HepG2 (cell line): Measurements from ENCODE around the gene MRPL20. TPM values are rescaled to one million over a fixed set of nuclear protein-coding genes. Genes with fewer than 3 reads are reported as not detected.
A peak's percentile ranks its signal among the peaks of the same experiment; 100 is the strongest.

Experiments
- ATAC-seq: fragments of 200-7000 bp; cut with Tn5 transposase; 3 replicates; pipeline ENCODE4 v1.9.1; 2020; ENCODE audit warnings: mild to moderate bottlenecking, moderate library complexity
- BruUV-seq: library from RNA; stranded (reverse); fragments of 400-500 nt; replicated peaks from 2 replicates; lab custom pipeline; 2021; lab: Mats Ljungman, UMichigan
- CTCF ChIA-PET: fragments of 300-600 bp; formaldehyde crosslinking; extraction: SDS; loops from one replicate; lab custom pipeline; 2021; ENCODE audit warnings: low total read pairs, inconsistent platforms, low intra/inter-chr PET ratio; lab: Yijun Ruan, JAX
- POLR2A ChIA-PET: fragments of 350-600 bp; sonication (Branson Sonifier 250); formaldehyde crosslinking; loops from one replicate; lab custom pipeline; 2020; ENCODE audit warnings: antibody characterized with exemption, inconsistent platforms; lab: Yijun Ruan, JAX
- DNase-seq: peaks from one replicate; pipeline ENCODE4 v3.0.0-alpha.2; 2015; ENCODE audit warnings: low spot score
- FAIRE-seq: peaks from 3 replicates; lab custom pipeline; 2011; peaks lifted over from hg19 to GRCh38; lab: Jason Lieb, UNC
- H2AFZ ChIP-seq: one replicate; pipeline ENCODE4 v1.6.1; 2011; ENCODE audit warnings: low read length, inconsistent platforms
- H3K27ac ChIP-seq: fragments of 300-600 bp; 3 replicates; pipeline ENCODE4 v1.8.0; 2011; ENCODE audit warnings: mixed run types, mild to moderate bottlenecking, mixed read lengths, low read length, inconsistent platforms; ENCODE audit not compliant: insufficient read depth; ENCODE audit errors: extremely low read length
- H3K27me3 ChIP-seq, 2 experiments: fragments of 200-600 bp in 1 of 2; 2 replicates in 1 of 2; 3 replicates in 1 of 2; pipeline versions ENCODE4 v1.6.0 to v1.8.0; 2011; ENCODE audit warnings: low read length in 2 of 2, mild to moderate bottlenecking in 2 of 2, moderate library complexity in 2 of 2, inconsistent platforms in 1 of 2; ENCODE audit not compliant: insufficient read depth in 2 of 2, control insufficient read depth in 1 of 2
- H3K36me3 ChIP-seq, 2 experiments: fragments of 200-600 bp in 1 of 2; replicated peaks in 1 of 2; 2 replicates in 1 of 2; 3 replicates in 1 of 2; pipeline versions ENCODE4 v1.5.1 to v1.8.0; 2011; ENCODE audit warnings: low read length in 2 of 2, inconsistent platforms in 1 of 2; ENCODE audit not compliant: insufficient read depth in 2 of 2, control insufficient read depth in 1 of 2
- H3K4me1 ChIP-seq: 2 replicates; pipeline ENCODE4 v1.5.1; 2012; ENCODE audit warnings: low read length, inconsistent platforms; ENCODE audit not compliant: insufficient read depth
- H3K4me2 ChIP-seq: 2 replicates; pipeline ENCODE4 v1.6.0; 2011; ENCODE audit warnings: low read depth, low read length, inconsistent platforms
- H3K4me3 ChIP-seq, 3 experiments: fragments of 200-600 bp in 1 of 3; sonication (generic), shearing (Covaris generic) in 1 of 3; replicated peaks in 1 of 3; 2 replicates each; pipeline ENCODE4 v1.5.1; 2011 to 2016; ENCODE audit warnings: low read length in 3 of 3, inconsistent platforms in 2 of 3, low read depth in 2 of 3, mild to moderate bottlenecking in 2 of 3, control low read depth in 1 of 3, mixed read lengths in 1 of 3; ENCODE audit not compliant: insufficient read depth in 1 of 3
- H3K79me2 ChIP-seq: one replicate; pipeline ENCODE4 v1.6.1; 2011; ENCODE audit warnings: low read length, inconsistent platforms; ENCODE audit not compliant: insufficient read depth
- H3K9ac ChIP-seq: 2 replicates; pipeline ENCODE4 v1.6.0; 2011; ENCODE audit warnings: mild to moderate bottlenecking, low read depth, low read length, inconsistent platforms; ENCODE audit not compliant: insufficient read depth
- H3K9me3 ChIP-seq: 2 replicates; pipeline ENCODE4 v1.5.1; 2012; ENCODE audit warnings: mild to moderate bottlenecking, low read length
- H4K20me1 ChIP-seq: 2 replicates; pipeline ENCODE4 v1.6.0; 2011; ENCODE audit warnings: inconsistent platforms, mild to moderate bottlenecking, low read length, moderate library complexity; ENCODE audit not compliant: insufficient read depth
- HDAC1 ChIP-seq: sonication (generic); formaldehyde crosslinking; IDR thresholded peaks from 2 replicates; pipeline ENCODE4 v1.5.1; 2020; ENCODE audit warnings: mild to moderate bottlenecking, missing genetic modification reagents
- HNRNPK ChIP-seq: fragments of 200-400 bp; formaldehyde crosslinking; IDR thresholded peaks from 2 replicates; pipeline ENCODE4 v1.6.1; 2018; ENCODE audit warnings: low read length, low read depth, moderate library complexity, mild to moderate bottlenecking; ENCODE audit not compliant: poor library complexity, severe bottlenecking
- IRF2 ChIP-seq: IDR thresholded peaks from 2 replicates; pipeline ENCODE4 v1.6.1; 2018; ENCODE audit warnings: missing genetic modification reagents, missing compliant biosample characterization
- MED13 ChIP-seq: sonication (generic); formaldehyde crosslinking; IDR thresholded peaks from 2 replicates; pipeline ENCODE4 v1.5.0; 2020; ENCODE audit warnings: missing genetic modification reagents
- NFIB ChIP-seq: sonication (generic); formaldehyde crosslinking; IDR thresholded peaks from 2 replicates; pipeline ENCODE4 v1.9.0; 2021; ENCODE audit warnings: missing genetic modification reagents, mild to moderate bottlenecking, borderline replicate concordance
- PCBP1 ChIP-seq: fragments of 200-400 bp; formaldehyde crosslinking; IDR thresholded peaks from 2 replicates; pipeline ENCODE4 v1.6.1; 2017; ENCODE audit warnings: mild to moderate bottlenecking, low read depth, low read length, borderline replicate concordance
- SP5 ChIP-seq: IDR thresholded peaks from 2 replicates; pipeline ENCODE4 v1.6.1; 2016; ENCODE audit warnings: low read depth, borderline replicate concordance
- TCF7 ChIP-seq: sonication (generic); IDR thresholded peaks from 2 replicates; pipeline ENCODE4 v1.6.1; 2016; ENCODE audit warnings: antibody characterized with exemption, low read depth
- THYN1 ChIP-seq: sonication (generic); formaldehyde crosslinking; IDR thresholded peaks from 2 replicates; pipeline ENCODE4 v1.8.1; 2023; ENCODE audit warnings: low read depth, mild to moderate bottlenecking, moderate library complexity, missing genetic modification reagents, borderline replicate concordance
- ZFP41 ChIP-seq: sonication (generic); formaldehyde crosslinking; IDR thresholded peaks from 2 replicates; pipeline ENCODE4 v1.4.0; 2020; ENCODE audit warnings: mild to moderate bottlenecking, missing genetic modification reagents, borderline replicate concordance
- ZIK1 ChIP-seq: sonication (generic); formaldehyde crosslinking; IDR thresholded peaks from 2 replicates; pipeline ENCODE4 v1.5.0; 2020; ENCODE audit warnings: mild to moderate bottlenecking, low read depth, missing genetic modification reagents, borderline replicate concordance
- ZNF136 ChIP-seq: sonication (generic); formaldehyde crosslinking; IDR thresholded peaks from 2 replicates; pipeline ENCODE4 v1.8.1; 2022; ENCODE audit warnings: low read depth, mild to moderate bottlenecking, moderate library complexity, missing genetic modification reagents
- ZNF567 ChIP-seq: sonication (generic); formaldehyde crosslinking; IDR thresholded peaks from 2 replicates; pipeline ENCODE4 v1.8.1; 2023; ENCODE audit warnings: mild to moderate bottlenecking, missing genetic modification reagents, borderline replicate concordance
- ZNF746 ChIP-seq: sonication (generic); formaldehyde crosslinking; IDR thresholded peaks from 2 replicates; pipeline ENCODE4 v1.8.0; 2022; ENCODE audit warnings: mild to moderate bottlenecking, missing genetic modification reagents
- ZSCAN25 ChIP-seq: sonication (generic); formaldehyde crosslinking; IDR thresholded peaks from 2 replicates; pipeline ENCODE4 v1.8.0; 2022; ENCODE audit warnings: mild to moderate bottlenecking, missing genetic modification reagents
- WGBS: methylation state at CpG from one replicate; pipeline ENCODE4 v1.1.6; 2017; ENCODE audit warnings: low lambda C conversion rate; 5-methylcytosine and 5-hydroxymethylcytosine counted together
- in situ Hi-C: cut with HindIII; loops from 2 replicates; pipeline ENCODE4 v1.10.0; 2017; ENCODE audit warnings: low pct_unique_long_range_greater_than_20kb; ENCODE audit not compliant: extremely low pct_ligation_motif_present
- intact Hi-C: fragments of 100-400 bp; cut with micrococcal nuclease; formaldehyde crosslinking; loops from one replicate; pipeline ENCODE4 v1.10.0; 2022; ENCODE audit not compliant: unreplicated experiment
- polyA plus RNA-seq, 8 experiments: library from polyadenylated mRNA; depleted of rRNA in 3 of 8; stranded (reverse) in 7 of 8; unstranded in 1 of 8; fragments of >200 nt; fragmentation: Illumina TruSeq in 4 of 8; extraction: Trizol in 4 of 8; gene quantifications; 2 replicates each; pipeline versions ENCODE4 v1.2.1 to v1.2.3, GENCODE V29; 2011 to 2016; ENCODE audit warnings: low read depth in 4 of 8, missing spikeins in 1 of 8, mixed read lengths in 1 of 8; ENCODE audit not compliant: insufficient read depth in 1 of 8
- total RNA-seq, 5 experiments: library from RNA; depleted of rRNA; stranded (reverse); fragments of >200 nt; fragmentation: Illumina TruSeq; extraction: Trizol; gene quantifications; 2 replicates each; pipeline ENCODE4 v1.2.3, GENCODE V29; 2016; ENCODE audit warnings: low read depth in 1 of 5
- TF ChIP-seq, protein P1 (sequence below): IDR thresholded peaks from 2 replicates; pipeline ENCODE4 v1.6.1; 2012; ENCODE audit warnings: low read length, improper control_type of control experiment
- TF ChIP-seq, protein P2 (sequence below): sonication (generic); formaldehyde crosslinking; IDR thresholded peaks from 2 replicates; pipeline ENCODE4 v1.8.1; 2023; ENCODE audit warnings: mild to moderate bottlenecking, missing genetic modification reagents
- TF ChIP-seq, protein P3 (sequence below): sonication (generic); formaldehyde crosslinking; IDR thresholded peaks from 2 replicates; pipeline ENCODE4 v1.5.0; 2020; ENCODE audit warnings: missing genetic modification reagents

The MRPL20 gene
- total and polyA plus RNA-seq, 2 of the 13 experiments (the other 11 are each of a cell fraction or from before 2014, with no cell fraction given), result 59.2 to 127 TPM

DNA sequence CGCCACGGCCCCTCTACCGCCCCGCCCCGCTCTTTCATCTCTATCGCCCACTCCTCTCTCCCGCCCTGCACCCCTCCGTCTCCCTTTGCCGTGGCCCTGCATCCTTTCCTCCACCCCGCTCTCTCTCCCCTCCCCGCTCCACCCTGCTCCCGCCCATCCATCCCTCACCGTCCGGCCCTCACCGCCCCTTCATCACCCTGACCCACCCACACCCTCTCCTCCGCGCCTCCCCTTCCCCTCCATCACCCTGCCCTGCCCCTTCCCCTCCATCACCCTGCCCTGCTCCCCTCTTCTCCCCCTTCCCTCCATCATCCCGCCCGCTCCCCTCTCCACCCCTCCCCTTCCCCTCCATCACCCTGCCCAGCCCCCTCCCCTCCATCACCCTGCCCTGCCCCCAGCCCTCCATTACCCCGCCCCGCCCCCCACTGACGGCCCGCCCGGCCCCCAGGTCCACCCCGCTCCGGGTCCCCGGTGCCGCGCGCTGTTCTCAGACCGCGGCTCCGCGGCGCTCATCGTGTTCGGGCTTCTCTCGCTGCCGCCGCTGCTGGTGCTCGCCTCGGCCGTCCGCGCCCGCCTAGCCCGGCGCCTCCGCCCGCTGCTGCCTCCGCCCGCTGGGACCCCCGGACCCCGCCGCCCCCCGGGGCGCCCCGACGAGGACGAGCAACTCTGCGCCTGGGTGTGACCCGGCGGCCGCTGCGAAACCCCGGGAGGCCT, 20.2 kb upstream of the MRPL20 start:
- Histone ChIP-seq H3K4me1 (peaks cover 55% of the 10 kb centered on the region), H3K4me3 (peak overlapping the region; percentile 58 to 83 (median 59); a peak in 3 of 6 replicates), H3K27ac (no peak overlapping the region), H3K9me3 (no peaks in the 10 kb centered on the region), H3K27me3 (no peaks in the 10 kb centered on the region), H3K9ac (no peak overlapping the region), H4K20me1 (no peaks in the 10 kb centered on the region), H2AFZ (no peak overlapping the region), H3K79me2 (no peaks in the 10 kb centered on the region), H3K36me3 (no peaks in the 10 kb centered on the region), H3K4me2 (peak overlapping the region; percentile 91; the same call in 1 of the 2 replicates)
- intact Hi-C loops, result no loop called here
- no TSS peak for BruUV-seq
- in situ Hi-C loops, result no loop called here
- POLR2A ChIA-PET, result interaction anchor here (1.3 to 3.1 kb wide), 3 partner anchors 10 to 20 kb away, joined by 5 to 21 read pairs (median 20); partner anchors contain the start of gene MRPL20
- ATAC-seq, result no peak
- no peak for FAIRE-seq
- CTCF ChIA-PET, result no interaction called here
- peak; percentile 35 for DNase-seq
- 73% methylated on average over 66 of the region's 66 CpGs for WGBS
- TF ChIP-seq ZFP41 (no peak), ZIK1 (CRISPR knock-in tag) (no peak), ZNF567 (CRISPR knock-in tag) (no peak), THYN1 (CRISPR knock-in tag) (no peak), MED13 (no peak), ZNF136 (no peak), TCF7 (peak; percentile 49; the same call in 1 of the 2 replicates), ZNF746 (0 out of 2 replicates have a peak, but pooled peaks have one; percentile 31), PCBP1 (peak; percentile 91), NFIB (no peak), HNRNPK (peak; percentile 45), IRF2 (CRISPR knock-in tag) (no peak), SP5 (CRISPR knock-in tag) (peak; percentile 48; the same call in 1 of the 2 replicates), ZSCAN25 (CRISPR knock-in tag) (peak; percentile 93), HDAC1 (no peak)
- TF ChIP-seq, protein P1, sequence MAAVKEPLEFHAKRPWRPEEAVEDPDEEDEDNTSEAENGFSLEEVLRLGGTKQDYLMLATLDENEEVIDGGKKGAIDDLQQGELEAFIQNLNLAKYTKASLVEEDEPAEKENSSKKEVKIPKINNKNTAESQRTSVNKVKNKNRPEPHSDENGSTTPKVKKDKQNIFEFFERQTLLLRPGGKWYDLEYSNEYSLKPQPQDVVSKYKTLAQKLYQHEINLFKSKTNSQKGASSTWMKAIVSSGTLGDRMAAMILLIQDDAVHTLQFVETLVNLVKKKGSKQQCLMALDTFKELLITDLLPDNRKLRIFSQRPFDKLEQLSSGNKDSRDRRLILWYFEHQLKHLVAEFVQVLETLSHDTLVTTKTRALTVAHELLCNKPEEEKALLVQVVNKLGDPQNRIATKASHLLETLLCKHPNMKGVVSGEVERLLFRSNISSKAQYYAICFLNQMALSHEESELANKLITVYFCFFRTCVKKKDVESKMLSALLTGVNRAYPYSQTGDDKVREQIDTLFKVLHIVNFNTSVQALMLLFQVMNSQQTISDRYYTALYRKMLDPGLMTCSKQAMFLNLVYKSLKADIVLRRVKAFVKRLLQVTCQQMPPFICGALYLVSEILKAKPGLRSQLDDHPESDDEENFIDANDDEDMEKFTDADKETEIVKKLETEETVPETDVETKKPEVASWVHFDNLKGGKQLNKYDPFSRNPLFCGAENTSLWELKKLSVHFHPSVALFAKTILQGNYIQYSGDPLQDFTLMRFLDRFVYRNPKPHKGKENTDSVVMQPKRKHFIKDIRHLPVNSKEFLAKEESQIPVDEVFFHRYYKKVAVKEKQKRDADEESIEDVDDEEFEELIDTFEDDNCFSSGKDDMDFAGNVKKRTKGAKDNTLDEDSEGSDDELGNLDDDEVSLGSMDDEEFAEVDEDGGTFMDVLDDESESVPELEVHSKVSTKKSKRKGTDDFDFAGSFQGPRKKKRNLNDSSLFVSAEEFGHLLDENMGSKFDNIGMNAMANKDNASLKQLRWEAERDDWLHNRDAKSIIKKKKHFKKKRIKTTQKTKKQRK, result no peak
- TF ChIP-seq, protein P2, sequence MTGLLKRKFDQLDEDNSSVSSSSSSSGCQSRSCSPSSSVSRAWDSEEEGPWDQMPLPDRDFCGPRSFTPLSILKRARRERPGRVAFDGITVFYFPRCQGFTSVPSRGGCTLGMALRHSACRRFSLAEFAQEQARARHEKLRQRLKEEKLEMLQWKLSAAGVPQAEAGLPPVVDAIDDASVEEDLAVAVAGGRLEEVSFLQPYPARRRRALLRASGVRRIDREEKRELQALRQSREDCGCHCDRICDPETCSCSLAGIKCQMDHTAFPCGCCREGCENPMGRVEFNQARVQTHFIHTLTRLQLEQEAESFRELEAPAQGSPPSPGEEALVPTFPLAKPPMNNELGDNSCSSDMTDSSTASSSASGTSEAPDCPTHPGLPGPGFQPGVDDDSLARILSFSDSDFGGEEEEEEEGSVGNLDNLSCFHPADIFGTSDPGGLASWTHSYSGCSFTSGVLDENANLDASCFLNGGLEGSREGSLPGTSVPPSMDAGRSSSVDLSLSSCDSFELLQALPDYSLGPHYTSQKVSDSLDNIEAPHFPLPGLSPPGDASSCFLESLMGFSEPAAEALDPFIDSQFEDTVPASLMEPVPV (CRISPR knock-in tag), result no peak
- TF ChIP-seq, protein P3, sequence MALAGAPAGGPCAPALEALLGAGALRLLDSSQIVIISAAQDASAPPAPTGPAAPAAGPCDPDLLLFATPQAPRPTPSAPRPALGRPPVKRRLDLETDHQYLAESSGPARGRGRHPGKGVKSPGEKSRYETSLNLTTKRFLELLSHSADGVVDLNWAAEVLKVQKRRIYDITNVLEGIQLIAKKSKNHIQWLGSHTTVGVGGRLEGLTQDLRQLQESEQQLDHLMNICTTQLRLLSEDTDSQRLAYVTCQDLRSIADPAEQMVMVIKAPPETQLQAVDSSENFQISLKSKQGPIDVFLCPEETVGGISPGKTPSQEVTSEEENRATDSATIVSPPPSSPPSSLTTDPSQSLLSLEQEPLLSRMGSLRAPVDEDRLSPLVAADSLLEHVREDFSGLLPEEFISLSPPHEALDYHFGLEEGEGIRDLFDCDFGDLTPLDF, result no peak
